Measurements from ENCODE around the gene LPCAT4.

Gene LPCAT4

GRCh38 chr15:34335176-34336032, 31.6 kb downstream of the LPCAT4 start:
- no peak for DNase-seq

- DNase-seq, result no peak
Measured at GRCh38 chr15:34334672-34335071, 32.3 kb downstream of the LPCAT4 start.

GRCh38 chr15:34332553-34333120, 34.4 kb downstream of the LPCAT4 start:
- no peak for DNase-seq

GRCh38 chr15:34331809-34332208, 35.2 kb downstream of the LPCAT4 start:
- no peak for DNase-seq

GRCh38 chr15:34330279-34330678, 36.7 kb downstream of the LPCAT4 start:
- no peak for DNase-seq

GRCh38 chr15:34329006-34329405, 38.0 kb downstream of the LPCAT4 start:
- no peak for DNase-seq

- DNase-seq, result no peak
Measured at GRCh38 chr15:34327906-34328305, 39.1 kb downstream of the LPCAT4 start.

- no peak for DNase-seq
Measured at GRCh38 chr15:34325368-34325767, 41.6 kb downstream of the LPCAT4 start.

- DNase-seq, result no peak
Measured at GRCh38 chr15:34324933-34325332, 42.1 kb downstream of the LPCAT4 start.

- DNase-seq, result no peak
Measured at GRCh38 chr15:34323217-34323616, 43.8 kb downstream of the LPCAT4 start.

GRCh38 chr15:34318277-34319079, 48.5 kb downstream of the LPCAT4 start:
- no peak for DNase-seq

GRCh38 chr15:34314491-34315490, 52.2 kb downstream of the LPCAT4 start:
- DNase-seq, result no peak

GRCh38 chr15:34311563-34311962, 55.4 kb downstream of the LPCAT4 start:
- DNase-seq, result no peak

Measured in NCI-H446 treated with DMSO at 0.1 percent for 48 hours (cell line).